GM12878 (cell line): ENCODE data around the gene SHROOM1. TPM values are rescaled to one million over a fixed set of nuclear protein-coding genes. Genes with fewer than 3 reads are reported as not detected.
A peak's percentile ranks its signal among the peaks of the same experiment; 100 is the strongest.

ENCODE experiments used
- ATAC-seq: fragments of 200-7000 bp; cut with Tn5 transposase; 3 replicates; pipeline ENCODE4 v1.9.1; 2020; ENCODE audit warnings: mild to moderate bottlenecking, moderate library complexity
- BruUV-seq: library from RNA; stranded (reverse); fragments of 400-500 nt; replicated peaks from 2 replicates; lab custom pipeline; 2021; lab: Mats Ljungman, UMichigan
- CTCF ChIA-PET: fragments of 300-600 bp; sonication (Branson Sonifier 250); formaldehyde crosslinking; extraction: SDS; loops from one replicate; lab custom pipeline; 2021; ENCODE audit warnings: inconsistent platforms; lab: Yijun Ruan, JAX
- POLR2A ChIA-PET: fragments of 350-600 bp; formaldehyde crosslinking; extraction: SDS; loops from one replicate; lab custom pipeline; 2021; ENCODE audit warnings: inconsistent platforms; lab: Charles Lee
- RAD21 ChIA-PET: fragments of 300-600 bp; sonication (Branson Sonifier 250); formaldehyde crosslinking; loops from one replicate; lab custom pipeline; 2023; ENCODE audit warnings: antibody characterized with exemption; ENCODE audit not compliant: unreplicated experiment; lab: Charles Lee
- SMC1A ChIA-PET: fragments of 300-600 bp; sonication (Branson Sonifier 250); formaldehyde crosslinking; loops from one replicate; lab custom pipeline; 2023; ENCODE audit not compliant: unreplicated experiment, uncharacterized antibody; lab: Charles Lee
- DNase-seq: peaks from one replicate; pipeline ENCODE4 v3.0.0-alpha.2; 2011; ENCODE audit warnings: low read depth, low spot score
- FAIRE-seq: peaks from 3 replicates; lab custom pipeline; 2011; peaks lifted over from hg19 to GRCh38; lab: Jason Lieb, UNC
- H2AFZ ChIP-seq: 2 replicates; pipeline ENCODE4 v1.6.0; 2011; ENCODE audit warnings: low read depth, low read length, control low read depth; ENCODE audit not compliant: control insufficient read depth
- H3K27ac ChIP-seq: 2 replicates; pipeline ENCODE4 v1.5.1; 2011; ENCODE audit warnings: control low read depth; ENCODE audit not compliant: control insufficient read depth, insufficient read depth
- H3K27me3 ChIP-seq, 2 experiments: replicated peaks in 1 of 2; 2 replicates each; pipeline versions ENCODE4 v1.6.0 to v1.6.1; 2011; ENCODE audit warnings: low read length in 1 of 2; ENCODE audit not compliant: control insufficient read depth in 2 of 2, insufficient read depth in 2 of 2
- H3K36me3 ChIP-seq, 2 experiments: 2 replicates each; pipeline ENCODE4 v1.5.1; 2011; ENCODE audit warnings: low read length in 1 of 2; ENCODE audit not compliant: control insufficient read depth in 2 of 2, insufficient read depth in 2 of 2
- H3K4me1 ChIP-seq: 2 replicates; pipeline ENCODE4 v1.6.1; 2011; ENCODE audit warnings: mild to moderate bottlenecking, low read length, moderate library complexity, mixed read lengths; ENCODE audit not compliant: control insufficient read depth, insufficient read depth
- H3K4me2 ChIP-seq: 2 replicates; pipeline ENCODE4 v1.6.0; 2011; ENCODE audit warnings: control low read depth; ENCODE audit not compliant: control insufficient read depth, insufficient read depth
- H3K4me3 ChIP-seq: fragments of 200-600 bp; sonication (generic); 2 replicates; pipeline ENCODE4 v1.5.1; 2016
- H3K79me2 ChIP-seq: 2 replicates; pipeline ENCODE4 v1.6.0; 2011; ENCODE audit warnings: low read length; ENCODE audit not compliant: control insufficient read depth, insufficient read depth
- H3K9ac ChIP-seq: 2 replicates; pipeline ENCODE4 v1.8.0; 2011; ENCODE audit warnings: low read length, control low read depth, mixed read lengths; ENCODE audit not compliant: control insufficient read depth, insufficient read depth
- H3K9me3 ChIP-seq: replicated peaks from 3 replicates; pipeline ENCODE4 v1.5.1; 2011; ENCODE audit warnings: mild to moderate bottlenecking, low read length; ENCODE audit not compliant: control insufficient read depth, insufficient read depth
- H4K20me1 ChIP-seq: 2 replicates; pipeline ENCODE4 v1.6.0; 2011; ENCODE audit not compliant: control insufficient read depth, insufficient read depth
- BCL11A ChIP-seq: IDR thresholded peaks from 2 replicates; pipeline ENCODE4 v1.6.1; 2011; ENCODE audit warnings: low read depth, low read length
- HDAC6 ChIP-seq: fragments of 200-600 bp; sonication (generic); IDR thresholded peaks from one replicate; pipeline ENCODE4 v1.8.0; 2017; ENCODE audit warnings: antibody characterized with exemption; ENCODE audit not compliant: unreplicated experiment
- HDGF ChIP-seq: fragments of 450-650 bp; IDR thresholded peaks from 2 replicates; pipeline ENCODE4 v1.6.1; 2016; ENCODE audit warnings: antibody characterized with exemption
- IKZF1 ChIP-seq: fragments of 450-650 bp; conservative IDR thresholded peaks from 2 replicates; pipeline ENCODE4 v1.6.1; 2017; ENCODE audit warnings: antibody characterized with exemption, mild to moderate bottlenecking
- PAX8 ChIP-seq: fragments of 450-650 bp; IDR thresholded peaks from 2 replicates; pipeline ENCODE4 v1.6.1; 2017; ENCODE audit warnings: mild to moderate bottlenecking, moderate library complexity
- RELA ChIP-seq: fragments of 450-650 bp; IDR thresholded peaks from 2 replicates; pipeline ENCODE4 v1.8.0; 2014; ENCODE audit warnings: borderline replicate concordance; ENCODE audit not compliant: partially characterized antibody
- SPI1 ChIP-seq: IDR thresholded peaks from 2 replicates; pipeline ENCODE4 v1.6.1; 2011; ENCODE audit warnings: low read depth, mild to moderate bottlenecking, low read length, moderate library complexity, borderline replicate concordance; ENCODE audit not compliant: insufficient read depth
- WRNIP1 ChIP-seq: IDR thresholded peaks from 2 replicates; pipeline ENCODE4 v1.6.1; 2011; ENCODE audit warnings: low read depth, low read length, improper control_type of control experiment, borderline replicate concordance
- WGBS: methylation state at CpG from one replicate; pipeline ENCODE4 v1.1.6; 2016; ENCODE audit warnings: low lambda C conversion rate; ENCODE audit not compliant: insufficient replicate concordance, insufficient coverage; ENCODE audit errors: missing lambda C conversion rate; 5-methylcytosine and 5-hydroxymethylcytosine counted together
- in situ Hi-C: fragments of 300-500 bp; cut with MboI; formaldehyde crosslinking; loops from 9 replicates; pipeline ENCODE4 v1.14.3; 2018; ENCODE audit warnings: mixed read lengths
- intact Hi-C: fragments of 100-400 bp; cut with micrococcal nuclease; formaldehyde crosslinking; loops from one replicate; pipeline ENCODE4 v1.14.2; 2022; ENCODE audit not compliant: unreplicated experiment
- polyA plus RNA-seq, 11 experiments: library from polyadenylated mRNA; depleted of rRNA in 4 of 11; unstranded in 6 of 11; stranded (reverse) in 5 of 11; fragments of >200 nt; fragmentation: Nextera tagmentation in 4 of 11; fragmentation: Illumina TruSeq in 1 of 11; extraction: Ambion mirVana in 4 of 11; extraction: Trizol in 1 of 11; gene quantifications; 1 replicate in 1 of 11; 2 replicates in 10 of 11; pipeline versions ENCODE4 v1.2.1 to v1.2.3, GENCODE V29; 2011 to 2016; ENCODE audit warnings: inconsistent platforms in 2 of 11, missing spikeins in 2 of 11, low read depth in 1 of 11
- total RNA-seq, 4 experiments: library from RNA; depleted of rRNA in 3 of 4; stranded (reverse); fragments of >200 nt in 3 of 4; fragmentation: Illumina TruSeq in 1 of 4; extraction: Trizol in 1 of 4; gene quantifications; 2 replicates each; pipeline versions ENCODE4 v1.2.1 to v1.2.3, GENCODE V29; 2013 to 2021
- TF ChIP-seq, protein P1 (sequence below): fragments of 450-650 bp; IDR thresholded peaks from 2 replicates; pipeline ENCODE4 v1.6.1; 2017; ENCODE audit warnings: mild to moderate bottlenecking, moderate library complexity

The SHROOM1 gene
- total and polyA plus RNA-seq, 10 of the 15 experiments (the other 5 are each of a cell fraction or from before 2014, with no cell fraction given), result 0.05 to 3.9 (median 1.3) TPM

DNA sequence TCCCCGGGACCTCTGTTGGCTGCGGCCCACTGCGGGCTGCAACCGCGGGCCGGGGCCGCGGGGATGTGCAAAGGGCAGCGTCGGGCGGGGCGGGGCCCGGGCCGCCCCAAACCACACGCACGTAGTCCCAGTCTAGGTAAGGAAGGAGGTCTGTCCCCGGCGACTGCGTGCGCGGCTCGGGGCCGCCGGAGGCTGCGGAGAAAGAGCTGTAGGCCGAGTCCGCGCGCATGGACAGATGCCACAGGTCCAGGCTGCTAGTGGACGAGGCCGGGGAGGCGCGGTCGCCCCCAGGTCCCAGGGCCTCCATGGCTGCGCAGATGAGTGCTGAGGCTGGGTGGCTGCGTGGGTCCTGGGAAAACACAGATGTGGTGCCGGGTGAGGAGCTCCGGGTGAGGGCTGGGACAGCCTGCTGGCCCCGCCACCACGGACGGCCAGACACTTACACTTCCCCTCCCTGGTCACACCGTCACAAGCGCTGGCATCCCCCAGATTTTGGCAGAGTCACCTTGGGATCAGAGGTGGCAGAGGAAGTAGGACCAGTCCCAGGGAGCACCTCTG lies 4.5 kb downstream of the SHROOM1 start:
- SMC1A ChIA-PET, result interaction anchor here (2.2 to 10.9 kb wide), 2 partner anchors 72 to 323 kb away, joined by 7 to 129 read pairs; no protein-coding TSS in a partner anchor
- FAIRE-seq, result no peak
- BruUV-seq, result no TSS peak
- Histone ChIP-seq H3K27me3 (peaks cover 0 to 2% of the 10 kb centered on the region in 2 experiments; a peak in 2 of 4 replicates), H3K36me3 (no peaks in the 10 kb centered on the region), H4K20me1 (no peaks in the 10 kb centered on the region), H3K4me1 (no peaks in the 10 kb centered on the region; the same call in 1 of the 2 replicates), H3K9ac (no peak overlapping the region), H2AFZ (peak overlapping the region; percentile 53), H3K4me3 (peak overlapping the region; percentile 27; the same call in 1 of the 2 replicates), H3K27ac (no peak overlapping the region), H3K9me3 (no peaks in the 10 kb centered on the region), H3K4me2 (peak overlapping the region; percentile 49), H3K79me2 (no peaks in the 10 kb centered on the region)
- TF ChIP-seq WRNIP1 (no peak), PAX8 (no peak), RELA (no peak), HDGF (0 out of 2 replicates have a peak, but pooled peaks have one; percentile 23), SPI1 (no peak), IKZF1 (0 out of 2 replicates have a peak, but pooled peaks have one; percentile 1), BCL11A (no peak), HDAC6 (no peak)
- TF ChIP-seq, protein P1, sequence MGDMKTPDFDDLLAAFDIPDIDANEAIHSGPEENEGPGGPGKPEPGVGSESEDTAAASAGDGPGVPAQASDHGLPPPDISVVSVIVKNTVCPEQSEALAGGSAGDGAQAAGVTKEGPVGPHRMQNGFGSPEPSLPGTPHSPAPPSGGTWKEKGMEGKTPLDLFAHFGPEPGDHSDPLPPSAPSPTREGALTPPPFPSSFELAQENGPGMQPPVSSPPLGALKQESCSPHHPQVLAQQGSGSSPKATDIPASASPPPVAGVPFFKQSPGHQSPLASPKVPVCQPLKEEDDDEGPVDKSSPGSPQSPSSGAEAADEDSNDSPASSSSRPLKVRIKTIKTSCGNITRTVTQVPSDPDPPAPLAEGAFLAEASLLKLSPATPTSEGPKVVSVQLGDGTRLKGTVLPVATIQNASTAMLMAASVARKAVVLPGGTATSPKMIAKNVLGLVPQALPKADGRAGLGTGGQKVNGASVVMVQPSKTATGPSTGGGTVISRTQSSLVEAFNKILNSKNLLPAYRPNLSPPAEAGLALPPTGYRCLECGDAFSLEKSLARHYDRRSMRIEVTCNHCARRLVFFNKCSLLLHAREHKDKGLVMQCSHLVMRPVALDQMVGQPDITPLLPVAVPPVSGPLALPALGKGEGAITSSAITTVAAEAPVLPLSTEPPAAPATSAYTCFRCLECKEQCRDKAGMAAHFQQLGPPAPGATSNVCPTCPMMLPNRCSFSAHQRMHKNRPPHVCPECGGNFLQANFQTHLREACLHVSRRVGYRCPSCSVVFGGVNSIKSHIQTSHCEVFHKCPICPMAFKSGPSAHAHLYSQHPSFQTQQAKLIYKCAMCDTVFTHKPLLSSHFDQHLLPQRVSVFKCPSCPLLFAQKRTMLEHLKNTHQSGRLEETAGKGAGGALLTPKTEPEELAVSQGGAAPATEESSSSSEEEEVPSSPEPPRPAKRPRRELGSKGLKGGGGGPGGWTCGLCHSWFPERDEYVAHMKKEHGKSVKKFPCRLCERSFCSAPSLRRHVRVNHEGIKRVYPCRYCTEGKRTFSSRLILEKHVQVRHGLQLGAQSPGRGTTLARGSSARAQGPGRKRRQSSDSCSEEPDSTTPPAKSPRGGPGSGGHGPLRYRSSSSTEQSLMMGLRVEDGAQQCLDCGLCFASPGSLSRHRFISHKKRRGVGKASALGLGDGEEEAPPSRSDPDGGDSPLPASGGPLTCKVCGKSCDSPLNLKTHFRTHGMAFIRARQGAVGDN, result 0 out of 2 replicates have a peak, but pooled peaks have one; percentile 19
- RAD21 ChIA-PET, result no interaction called here
- intact Hi-C loops (no loop called here), in situ Hi-C loops (loop anchor here (10.0 kb wide), 1 partner anchor 301 kb away; no protein-coding TSS in a partner anchor)
- CTCF ChIA-PET, result interaction anchor here (0.6 to 1.0 kb wide), 5 partner anchors 8 to 299 kb away, joined by 3 to 4 read pairs (median 3); partner anchors contain the start of genes GDF9 and UQCRQ
- ATAC-seq, result no peak
- WGBS, result 47% methylated on average over 21 of the region's 43 CpGs
- no peak for DNase-seq
- POLR2A ChIA-PET, result no interaction called here
